GM21786 (cell line): ENCODE results near the gene NIPAL3.
"Not testable (repeated sequence)": the region's sequence is repeated elsewhere in the genome, so short reads cannot be mapped to it uniquely, and the experiment has no call there.

Experiments used
- ATAC-seq: cut with Tn5 transposase; IDR thresholded peaks from one replicate; pipeline ENCODE4 v1.9.1; 2021; ENCODE audit not compliant: unreplicated experiment

Gene NIPAL3

DNA sequence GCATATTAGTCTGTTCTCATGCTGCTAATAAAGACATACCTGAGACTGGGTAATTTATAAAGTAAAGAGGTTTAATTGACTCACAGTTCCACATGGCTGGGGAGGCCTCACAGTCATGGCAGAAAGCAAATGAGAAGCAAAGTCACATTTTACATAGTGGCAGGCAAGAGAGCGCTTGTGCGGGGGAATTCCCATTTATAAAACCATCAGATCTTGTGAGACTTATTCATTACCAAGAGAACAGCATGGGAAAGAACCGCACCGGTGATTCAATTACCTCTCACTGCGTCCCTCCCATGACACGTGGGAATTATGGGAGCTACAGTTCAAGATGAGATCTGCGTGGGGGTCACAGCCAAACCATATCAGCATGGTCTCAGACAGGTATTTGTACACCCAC is 72.6 kb downstream of the NIPAL3 start:
- ATAC-seq = not testable (repeated sequence)

- no peak for ATAC-seq
Measured at GRCh38 chr1:24489674-24490073, 74.1 kb downstream of the NIPAL3 start.

- no peak for ATAC-seq
Measured at GRCh38 chr1:24490101-24490781, 74.6 kb downstream of the NIPAL3 start.

DNA sequence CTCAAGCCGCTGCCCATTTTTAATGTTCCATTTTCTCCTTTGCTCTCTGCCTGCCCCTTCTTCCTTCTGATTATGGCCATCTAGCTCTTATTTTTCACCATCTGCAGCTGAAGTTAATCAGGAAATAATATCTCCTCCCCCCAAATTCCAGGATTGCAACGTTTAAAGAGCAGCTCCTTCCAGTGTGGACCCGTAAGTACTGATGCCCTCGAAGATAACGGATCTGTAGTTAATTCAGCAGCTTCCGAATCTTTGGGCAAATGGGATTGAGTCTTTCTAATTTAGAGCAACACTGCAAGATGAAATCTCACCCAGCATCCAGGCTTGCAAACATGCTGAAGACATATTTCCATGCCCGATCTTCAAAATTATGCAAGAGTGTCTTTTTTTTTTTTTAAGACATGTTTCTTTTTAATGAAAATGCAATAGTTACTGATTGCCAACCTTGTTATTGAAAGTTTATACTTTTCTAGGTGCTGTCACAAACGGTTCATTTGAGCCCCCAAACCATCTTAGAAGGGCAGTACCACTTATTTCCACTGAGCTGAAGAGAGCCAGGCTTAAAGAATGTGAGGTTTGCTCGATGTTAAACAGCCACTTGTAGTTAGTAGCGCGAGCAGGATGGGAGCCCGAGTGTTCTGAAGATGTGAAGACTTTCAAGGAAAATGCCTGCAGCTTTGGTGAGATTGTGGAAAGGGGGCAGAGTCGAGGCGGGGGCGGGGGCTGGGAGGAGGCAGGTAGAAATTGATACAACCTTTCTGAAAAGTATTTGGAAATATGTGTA is 76.2 kb downstream of the NIPAL3 start:
- no peak for ATAC-seq

DNA sequence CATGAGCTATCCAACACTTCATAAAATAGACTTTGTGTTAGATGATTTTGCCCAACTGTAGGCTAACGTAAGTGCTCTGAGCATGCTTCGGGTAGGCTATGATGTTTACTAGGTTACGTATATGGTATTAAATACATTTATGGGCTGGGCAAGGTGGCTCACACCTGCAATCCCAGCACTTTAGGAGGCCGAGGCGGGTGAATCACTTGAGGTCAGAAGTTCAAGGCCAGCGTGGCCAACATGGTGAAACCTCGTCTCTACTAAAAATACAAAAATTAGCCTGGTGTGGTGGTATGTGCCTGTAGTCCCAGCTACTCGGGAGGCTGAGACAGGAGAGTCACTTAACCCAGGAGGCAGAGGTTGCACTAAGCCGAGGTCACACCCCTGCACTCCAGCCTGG is 77.3 kb downstream of the NIPAL3 start:
- ATAC-seq = not testable (repeated sequence)

DNA sequence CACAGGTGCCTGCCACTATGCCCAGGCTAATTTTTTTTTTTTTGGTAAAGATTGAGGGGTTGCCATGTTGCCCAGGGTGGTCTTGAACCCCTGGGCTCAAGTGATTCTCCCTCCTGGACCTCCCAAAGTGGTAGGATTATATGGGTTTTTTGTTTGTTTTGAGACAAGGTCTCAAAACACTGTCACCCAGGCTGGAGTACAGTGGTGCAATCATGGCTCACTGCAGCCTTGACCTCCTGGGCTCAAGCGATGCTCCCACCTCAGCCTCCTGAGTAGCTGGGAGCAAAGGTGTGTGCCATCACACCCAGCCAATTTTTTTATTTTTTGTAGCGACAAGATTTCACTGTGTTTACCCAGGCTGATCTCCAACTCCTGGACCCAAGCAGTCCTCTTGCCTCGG is 78.2 kb downstream of the NIPAL3 start:
- no peak for ATAC-seq

GRCh38 chr1:24498589-24498988 is 83.0 kb downstream of the NIPAL3 start:
- no peak for ATAC-seq

DNA sequence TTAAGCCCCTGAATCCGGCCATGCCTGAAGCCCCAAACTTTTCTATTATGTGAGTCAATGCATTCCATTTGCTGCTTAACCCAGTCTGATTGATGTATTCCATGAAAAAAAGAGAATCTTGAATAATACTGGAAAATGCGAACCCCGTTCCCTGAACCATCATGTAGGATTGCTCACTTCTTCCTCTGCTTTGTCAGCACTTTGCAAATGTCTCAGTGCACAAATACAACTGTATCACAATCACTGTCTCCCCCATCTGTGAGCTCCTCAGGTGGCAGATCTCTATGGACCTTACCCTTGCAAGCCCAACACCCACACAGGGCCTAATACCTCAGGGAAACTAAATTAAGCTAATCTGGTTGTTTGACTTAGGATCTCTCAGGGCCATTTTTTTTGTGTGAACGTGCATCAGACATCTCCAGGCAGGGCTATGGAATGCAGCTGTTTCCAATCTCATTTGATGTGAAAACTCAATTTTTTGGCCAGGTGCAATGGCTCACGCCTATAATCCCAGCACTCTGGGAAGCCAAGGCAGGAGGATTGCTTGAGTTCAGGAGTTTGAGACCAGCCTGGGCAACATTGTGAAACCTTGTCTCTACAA is 84.9 kb downstream of the NIPAL3 start:
- ATAC-seq = no peak

GRCh38 chr1:24501371-24502064 is 85.9 kb downstream of the NIPAL3 start:
- ATAC-seq = no peak

GRCh38 chr1:24502065-24502708 is 86.6 kb downstream of the NIPAL3 start:
- no peak for ATAC-seq

GRCh38 chr1:24502709-24503058 is 87.1 kb downstream of the NIPAL3 start, which contains the start of gene RCAN3:
RCAN3 (plus strand) TSS chr1:24502836; CDS start chr1:24514373, 11,537 bp downstream.
- ATAC-seq = no peak

- ATAC-seq = no peak
Measured at GRCh38 chr1:24503059-24503751, 87.6 kb downstream of the NIPAL3 start.

DNA sequence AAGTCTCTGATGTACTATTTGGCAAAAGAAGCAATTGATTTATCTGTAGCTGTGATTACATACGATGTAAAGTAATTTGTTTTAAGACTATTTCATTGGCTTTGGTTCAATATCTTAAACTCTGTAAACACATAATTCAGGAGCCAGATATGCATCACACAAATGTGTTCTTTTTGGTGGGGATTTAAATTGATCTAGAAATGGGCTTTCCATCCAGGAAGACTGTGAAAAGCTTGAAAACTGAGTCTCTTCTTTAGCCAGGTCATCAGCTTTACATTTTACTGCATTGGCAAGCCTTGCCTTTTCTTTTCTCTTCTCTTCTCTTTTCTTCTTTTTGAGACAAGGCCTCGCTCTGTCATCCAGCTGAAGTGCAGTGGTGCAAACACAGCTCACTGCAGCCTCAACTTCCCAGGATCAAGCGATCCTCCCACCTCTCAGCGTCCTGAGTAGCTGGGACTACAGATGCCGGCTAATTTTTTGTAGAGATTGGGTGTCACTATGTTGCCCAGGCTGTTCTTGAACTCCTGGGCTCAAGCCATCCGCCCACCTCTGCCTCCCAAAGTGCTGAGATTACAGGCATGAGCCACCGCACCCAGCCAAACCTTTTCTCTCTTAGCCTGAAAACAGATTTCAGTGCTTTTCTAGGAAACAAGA is 88.4 kb downstream of the NIPAL3 start:
- no peak for ATAC-seq

- no peak for ATAC-seq
Measured at GRCh38 chr1:24504560-24504959, 89.0 kb downstream of the NIPAL3 start.

GRCh38 chr1:24505816-24506215 is 90.2 kb downstream of the NIPAL3 start:
- ATAC-seq = no peak

GRCh38 chr1:24506691-24507381 is 91.2 kb downstream of the NIPAL3 start:
- ATAC-seq = no peak

- ATAC-seq = no peak
Measured at GRCh38 chr1:24507405-24507804, 91.8 kb downstream of the NIPAL3 start.

- ATAC-seq = no peak
Measured at GRCh38 chr1:24508911-24509310, 93.3 kb downstream of the NIPAL3 start.

GRCh38 chr1:24513706-24514105 is 98.1 kb downstream of the NIPAL3 start:
- no peak for ATAC-seq
